Glutamatergic neuron (in vitro differentiated cells): ENCODE results near the gene UTP4. TPM values are rescaled to one million over a fixed set of nuclear protein-coding genes. Genes with fewer than 3 reads are reported as not detected.
A peak's percentile ranks its signal among the peaks of the same experiment; 100 is the strongest.

Experiments used
- DNase-seq: peaks from one replicate; pipeline ENCODE4 v3.0.0; 2022
- H3K27ac Mint-ChIP-seq: one replicate; pipeline ENCODE4 v1.8.0; 2020; ENCODE audit warnings: mild to moderate bottlenecking, mixed read lengths, inconsistent platforms; ENCODE audit not compliant: unreplicated experiment
- H3K27me3 Mint-ChIP-seq: one replicate; pipeline ENCODE4 v1.8.0; 2020; ENCODE audit warnings: mild to moderate bottlenecking, moderate library complexity, mixed read lengths, inconsistent platforms; ENCODE audit not compliant: unreplicated experiment
- H3K36me3 Mint-ChIP-seq: one replicate; pipeline ENCODE4 v1.8.0; 2020; ENCODE audit warnings: mild to moderate bottlenecking, mixed read lengths, inconsistent platforms; ENCODE audit not compliant: unreplicated experiment
- H3K4me1 Mint-ChIP-seq: one replicate; pipeline ENCODE4 v1.8.0; 2020; ENCODE audit warnings: mild to moderate bottlenecking, low read depth, mixed read lengths, inconsistent platforms; ENCODE audit not compliant: unreplicated experiment
- H3K4me3 Mint-ChIP-seq: one replicate; pipeline ENCODE4 v1.8.0; 2020; ENCODE audit warnings: mild to moderate bottlenecking, mixed read lengths, inconsistent platforms; ENCODE audit not compliant: unreplicated experiment
- H3K9me3 Mint-ChIP-seq: one replicate; pipeline ENCODE4 v1.8.0; 2020; ENCODE audit warnings: mild to moderate bottlenecking, moderate library complexity, mixed read lengths, inconsistent platforms; ENCODE audit not compliant: unreplicated experiment
- CTCF ChIP-seq: fragments of 200-600 bp; sonication (generic); IDR thresholded peaks from one replicate; pipeline ENCODE4 v1.5.0; 2021; ENCODE audit not compliant: partially characterized antibody, unreplicated experiment
- total RNA-seq: library from RNA; stranded (reverse); fragmentation: NEBNext Ultra II Directional; extraction: Animal tissue kit (Norgen Biotek cat#: 25700); gene quantifications from one replicate; pipeline ENCODE4 v1.2.1, GENCODE V29; 2021; ENCODE audit not compliant: unreplicated experiment

UTP4 gene
- total RNA-seq, 1 donor from 2014 or later = 70.7 TPM

- DNase-seq = no peak
- H3K4me1 Mint-ChIP-seq = peaks cover 26% of the 10 kb centered on the region
- peaks cover 2% of the 10 kb centered on the region for H3K27me3 Mint-ChIP-seq
- no peak overlapping the region for H3K27ac Mint-ChIP-seq
- peaks cover 3% of the 10 kb centered on the region for H3K9me3 Mint-ChIP-seq
- H3K36me3 Mint-ChIP-seq = no peaks in the 10 kb centered on the region
- no peak for TF ChIP-seq CTCF
- no peak overlapping the region for H3K4me3 Mint-ChIP-seq
These were observed 58.1 kb downstream of the UTP4 start for GRCh38 chr16:69190598-69190997.

DNA sequence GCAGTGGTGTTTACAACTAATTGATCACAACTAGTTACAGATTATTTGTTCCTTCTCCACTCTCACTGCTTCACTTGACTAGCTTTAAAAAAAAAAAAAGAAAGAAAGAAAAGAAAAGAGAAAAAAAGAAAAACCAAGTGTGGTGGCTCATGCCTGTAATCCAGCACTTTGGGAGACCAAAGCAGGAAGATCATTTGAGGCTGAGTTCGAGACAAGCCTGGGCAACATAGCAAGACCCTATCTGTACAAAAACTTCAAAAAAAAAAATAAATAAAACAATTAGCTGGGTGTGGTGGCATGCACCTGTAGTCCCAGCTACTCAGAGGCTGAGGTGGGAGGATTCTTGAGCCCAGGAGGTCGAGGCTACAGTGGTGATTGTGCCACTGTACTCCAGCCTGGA is 58.7 kb downstream of the UTP4 start:
- H3K27ac Mint-ChIP-seq = no peak overlapping the region

DNA sequence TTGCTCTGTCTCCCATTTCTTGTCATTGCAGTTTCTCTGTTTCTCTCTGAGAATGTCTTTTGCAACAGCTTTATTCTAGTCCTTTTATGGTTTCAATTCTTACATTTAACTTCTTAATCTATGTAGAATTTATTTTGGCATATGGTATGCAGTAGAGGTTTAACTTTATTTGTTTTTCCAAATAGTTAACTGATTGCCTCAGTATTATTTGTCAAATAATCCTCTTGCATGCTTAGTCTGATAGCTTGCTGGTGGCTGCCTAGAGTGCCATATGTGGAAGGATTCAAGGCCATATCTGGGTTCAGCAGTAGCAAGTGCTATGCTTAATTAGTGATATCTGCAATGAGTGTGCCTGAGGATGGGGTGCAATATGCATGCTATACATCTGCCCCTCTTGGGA is 61.4 kb downstream of the UTP4 start:
- no peak overlapping the region for H3K27ac Mint-ChIP-seq
- TF ChIP-seq CTCF = no peak
- no peak for DNase-seq
- H3K4me3 Mint-ChIP-seq = no peak overlapping the region
- peaks cover 15% of the 10 kb centered on the region for H3K4me1 Mint-ChIP-seq
- H3K36me3 Mint-ChIP-seq = no peaks in the 10 kb centered on the region
- H3K27me3 Mint-ChIP-seq = no peaks in the 10 kb centered on the region
- no peaks in the 10 kb centered on the region for H3K9me3 Mint-ChIP-seq

More for the DNA sequence above, 58.7 kb downstream of the UTP4 start:
- Mint-ChIP-seq H3K9me3 (peaks cover 3% of the 10 kb centered on the region), H3K27me3 (no peaks in the 10 kb centered on the region), H3K4me3 (peak overlapping the region; percentile 30), H3K36me3 (no peaks in the 10 kb centered on the region), H3K4me1 (peaks cover 26% of the 10 kb centered on the region)
- no peak for TF ChIP-seq CTCF
- no peak for DNase-seq

DNA sequence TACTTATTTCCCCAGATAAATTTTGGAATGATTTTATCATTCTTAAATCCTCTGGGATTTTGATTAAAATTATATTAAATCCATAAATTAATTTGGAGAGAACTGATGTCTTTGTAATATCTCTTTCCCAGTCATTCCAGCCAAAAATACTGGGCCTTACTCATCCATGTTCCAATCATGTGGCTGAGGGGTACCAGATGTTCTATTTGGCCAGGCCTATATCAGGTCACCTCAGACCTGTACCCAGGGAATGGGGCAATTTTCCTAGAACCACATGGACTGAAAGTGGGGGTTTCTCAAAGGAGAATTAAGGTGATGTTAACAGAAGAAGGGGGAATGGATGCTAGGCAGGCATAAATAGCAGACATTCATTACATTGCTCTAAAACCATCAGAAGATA is 62.0 kb downstream of the UTP4 start:
- TF ChIP-seq CTCF = no peak
- no peak for DNase-seq
- Mint-ChIP-seq H3K27me3 (no peaks in the 10 kb centered on the region), H3K9me3 (no peaks in the 10 kb centered on the region), H3K4me1 (peaks cover 15% of the 10 kb centered on the region), H3K27ac (no peak overlapping the region), H3K36me3 (no peaks in the 10 kb centered on the region), H3K4me3 (no peak overlapping the region)

DNA sequence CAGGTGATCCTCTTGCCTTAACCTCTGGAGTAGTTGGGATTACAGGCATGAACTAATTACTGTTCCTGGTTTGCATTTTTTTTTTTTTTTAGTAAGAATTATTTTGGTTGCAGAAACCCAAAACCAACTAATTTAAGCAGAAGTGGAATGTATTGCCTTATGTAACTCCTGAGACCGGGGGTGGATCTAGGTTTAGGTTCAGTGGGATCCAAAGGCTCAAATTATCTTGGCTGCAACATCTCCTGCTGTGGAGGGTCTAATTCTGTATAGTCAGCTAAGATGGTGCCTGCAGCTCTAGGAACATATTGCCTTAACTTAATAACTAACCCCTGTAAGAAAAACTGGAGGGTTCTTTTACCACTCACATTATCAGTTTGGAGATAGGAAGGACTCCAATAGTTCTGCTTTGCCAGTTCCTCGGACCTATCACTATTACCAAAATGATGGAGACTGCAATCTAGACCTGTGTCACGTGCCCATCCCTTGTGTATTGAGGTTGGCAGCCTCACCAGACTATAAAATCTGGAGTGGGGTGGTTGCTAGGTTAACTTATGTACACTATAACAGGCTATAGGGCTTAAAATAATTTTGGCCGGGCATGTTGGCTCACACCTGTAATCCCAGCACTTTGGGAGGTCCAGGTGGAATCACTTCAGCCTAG is 63.0 kb downstream of the UTP4 start:
- DNase-seq = no peak
- Mint-ChIP-seq H3K27ac (no peak overlapping the region), H3K4me3 (no peak overlapping the region), H3K9me3 (no peaks in the 10 kb centered on the region), H3K4me1 (peaks cover 13% of the 10 kb centered on the region), H3K36me3 (no peaks in the 10 kb centered on the region), H3K27me3 (no peaks in the 10 kb centered on the region)
- TF ChIP-seq CTCF = no peak
